Adrenal gland (tissue), 12 donors: Measurements from ENCODE around the gene EFCAB11. TPM values are rescaled to one million over a fixed set of nuclear protein-coding genes. Genes with fewer than 3 reads are reported as not detected.

ENCODE experiments used
- DNase-seq, 7 donors: peaks; one replicate each; pipeline ENCODE4 v3.0.0-alpha.2; 2019 to 2020
- H3K27ac ChIP-seq, 5 donors: fragments of 200-600 bp; sonication (generic) in 4 of 5; 1 replicate in 3 of 5; 2 replicates in 2 of 5; pipeline versions ENCODE4 v1.5.1 to v1.8.0; 2016 to 2020; ENCODE audit warnings: mild to moderate bottlenecking in 1 of 5
- H3K27me3 ChIP-seq: fragments of 200-600 bp; 2 replicates; pipeline ENCODE4 v1.8.0; 2021
- H3K36me3 ChIP-seq, 2 donors: fragments of 200-600 bp; replicated peaks in 1 of 2; 1 replicate in 1 of 2; 2 replicates in 1 of 2; pipeline versions ENCODE4 v1.5.1 to v1.8.0; 2018 to 2022
- H3K4me1 ChIP-seq, 2 donors: fragments of 200-600 bp; replicated peaks in 1 of 2; 1 replicate in 1 of 2; 2 replicates in 1 of 2; pipeline versions ENCODE4 v1.5.1 to v1.8.0; 2018 to 2021
- H3K4me3 ChIP-seq, 4 donors: fragments of 200-600 bp; sonication (generic) in 3 of 4; one replicate each; pipeline ENCODE4 v1.5.1; 2016 to 2018
- H3K9me3 ChIP-seq, 3 donors: fragments of 200-600 bp; sonication (generic) in 1 of 3; replicated peaks in 1 of 3; 1 replicate in 2 of 3; 2 replicates in 1 of 3; pipeline versions ENCODE4 v1.5.1 to v1.8.0; 2016 to 2021
- POLR2A ChIP-seq, 2 donors: fragments of 450-650 bp; IDR thresholded peaks; one replicate each; pipeline ENCODE4 v1.6.1; 2017; ENCODE audit warnings: antibody characterized with exemption in 2 of 2, mild to moderate bottlenecking in 2 of 2, moderate library complexity in 1 of 2
- WGBS, 4 donors: extraction: QIAGEN DNeasy Blood & Tissue Kit in 2 of 4; methylation state at CpG; one replicate each; pipeline versions ENCODE4 v1.1.5 to v1.1.7; 2013 to 2017; 5-methylcytosine and 5-hydroxymethylcytosine counted together
- intact Hi-C, 2 donors: fragments of 100-400 bp; cut with DNase I; formaldehyde crosslinking; loops; one replicate each; pipeline versions ENCODE4 v1.14.1 to v1.15.0; 2022 to 2023
- polyA plus RNA-seq, 3 donors: library from polyadenylated mRNA; stranded (reverse); fragments of 200-250 nt in 2 of 3; fragments of 350-450 nt in 1 of 3; fragmentation: Illumina TruSeq in 1 of 3; extraction: RNeasy Lipid Tissue Mini Kit (QIAGEN cat#74804) in 1 of 3; gene quantifications; one replicate each; pipeline ENCODE4 v1.2.3, GENCODE V29; 2013 to 2014
- total RNA-seq, 9 donors: library from RNA; depleted of rRNA in 4 of 9; stranded (reverse); fragments of >200 nt in 4 of 9; fragments of 120-200 nt in 1 of 9; fragmentation: NEBNext Ultra II Directional in 1 of 9; extraction: Animal tissue kit (Norgen Biotek cat#: 25700) in 1 of 9; gene quantifications; one replicate each; pipeline versions ENCODE4 v1.1.0 to v1.2.4, GENCODE V29; 2013 to 2023
- TF ChIP-seq, protein P1 (sequence below), 6 experiments: fragments of 450-650 bp in 4 of 6; fragments of 200-600 bp in 2 of 6; sonication (generic) in 1 of 6; IDR thresholded peaks; 1 replicate in 5 of 6; 2 replicates in 1 of 6; pipeline versions ENCODE4 v1.5.1 to v1.8.0; 2016 to 2021; ENCODE audit warnings: antibody characterized with exemption in 6 of 6, mild to moderate bottlenecking in 2 of 6, moderate library complexity in 1 of 6
- donor health status: healthy with polysubstance abuse.
- donor health status: Bipolar disorder and iron deficiency.
- donor health status: DM: yes; HTN: yes; CAD: no.
- donor health status: DM: no; HTN: no; CAD: no.
- donor health status: DM: no; HTN: no; CAD: no.
- donor health status: DM: yes; HTN: yes; CAD: no.

EFCAB11 gene
- total and polyA plus RNA-seq, 12 donors = 4.0 to 16.9 (median 8.4) TPM

DNA sequence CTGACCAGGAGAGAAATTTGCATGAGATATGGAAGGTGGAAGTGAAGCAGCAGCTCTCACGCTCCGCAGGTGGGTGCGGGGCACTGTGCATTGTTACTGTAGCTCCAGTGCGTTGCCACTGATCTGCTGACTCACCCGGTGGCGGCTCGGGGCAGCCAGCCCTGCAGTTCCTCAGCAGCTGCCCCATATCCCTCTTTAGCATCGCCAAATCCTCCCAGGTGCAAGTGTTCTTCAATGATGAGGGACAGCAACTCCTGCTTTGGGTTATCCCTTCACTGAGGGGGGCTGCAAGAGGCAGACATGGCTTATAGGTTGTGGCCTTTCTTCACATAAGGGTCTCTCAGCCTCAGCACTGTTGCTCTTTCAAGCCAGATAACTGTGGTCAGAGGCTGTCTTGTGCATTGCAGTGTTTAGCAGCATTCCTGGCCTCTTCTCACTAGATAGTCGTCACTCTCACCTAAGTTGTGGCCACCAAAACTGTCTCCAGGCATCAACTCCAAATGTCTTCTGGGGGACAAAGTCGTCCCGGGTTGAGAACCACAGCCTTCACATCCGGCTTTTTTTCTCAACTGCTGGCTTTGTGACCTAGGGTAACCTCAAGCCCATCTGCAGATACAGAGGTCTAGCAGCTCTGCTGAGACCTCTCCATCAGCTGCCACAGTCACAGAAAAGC is 180.8 kb downstream of the EFCAB11 start:
- Histone ChIP-seq H3K4me3 (no peak overlapping the region), H3K4me1 (no peaks in the 10 kb centered on the region), H3K27me3 (no peaks in the 10 kb centered on the region), H3K9me3 (no peaks in the 10 kb centered on the region), H3K36me3 (no peaks in the 10 kb centered on the region), H3K27ac (no peak overlapping the region)
- peak in 5 of 7 donors; percentile 30 to 61 (median 47) for DNase-seq
- no peak for TF ChIP-seq POLR2A (IDR thresholded peaks at IDR 0.05)
- TF ChIP-seq, protein P1, sequence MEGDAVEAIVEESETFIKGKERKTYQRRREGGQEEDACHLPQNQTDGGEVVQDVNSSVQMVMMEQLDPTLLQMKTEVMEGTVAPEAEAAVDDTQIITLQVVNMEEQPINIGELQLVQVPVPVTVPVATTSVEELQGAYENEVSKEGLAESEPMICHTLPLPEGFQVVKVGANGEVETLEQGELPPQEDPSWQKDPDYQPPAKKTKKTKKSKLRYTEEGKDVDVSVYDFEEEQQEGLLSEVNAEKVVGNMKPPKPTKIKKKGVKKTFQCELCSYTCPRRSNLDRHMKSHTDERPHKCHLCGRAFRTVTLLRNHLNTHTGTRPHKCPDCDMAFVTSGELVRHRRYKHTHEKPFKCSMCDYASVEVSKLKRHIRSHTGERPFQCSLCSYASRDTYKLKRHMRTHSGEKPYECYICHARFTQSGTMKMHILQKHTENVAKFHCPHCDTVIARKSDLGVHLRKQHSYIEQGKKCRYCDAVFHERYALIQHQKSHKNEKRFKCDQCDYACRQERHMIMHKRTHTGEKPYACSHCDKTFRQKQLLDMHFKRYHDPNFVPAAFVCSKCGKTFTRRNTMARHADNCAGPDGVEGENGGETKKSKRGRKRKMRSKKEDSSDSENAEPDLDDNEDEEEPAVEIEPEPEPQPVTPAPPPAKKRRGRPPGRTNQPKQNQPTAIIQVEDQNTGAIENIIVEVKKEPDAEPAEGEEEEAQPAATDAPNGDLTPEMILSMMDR (IDR thresholded peaks at IDR 0.05) = no peak
- intact Hi-C loops = loop anchor here in 1 of 2 donors (10.0 kb wide), 1 partner anchor 749 kb away; no protein-coding TSS in a partner anchor
- whole genome bisulfite sequencing, 4 donors = 44 to 66% (median 47%) methylated on average over 9 to 12 of the region's 12 CpGs

DNA sequence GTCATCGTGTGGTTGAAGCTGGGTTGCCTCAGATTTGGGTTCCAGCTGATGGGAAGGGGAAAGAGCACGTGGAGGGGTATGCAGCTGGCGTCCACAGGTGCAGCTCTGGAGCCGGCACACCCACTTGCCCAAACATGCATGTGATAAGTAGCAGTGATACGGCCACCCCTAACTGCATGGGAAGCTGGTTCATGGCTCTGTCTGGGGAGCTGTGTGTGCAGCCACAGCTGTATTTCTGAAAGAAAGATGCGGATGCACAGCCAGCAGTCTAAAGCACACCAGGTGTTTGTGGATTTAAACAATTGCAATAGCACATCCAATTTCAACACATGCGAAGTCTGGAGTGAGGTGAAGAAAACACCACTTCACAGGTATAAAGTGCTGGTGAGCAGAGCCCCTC is 181.4 kb downstream of the EFCAB11 start:
- Histone ChIP-seq H3K9me3 (no peaks in the 10 kb centered on the region), H3K27ac (no peak overlapping the region), H3K27me3 (no peaks in the 10 kb centered on the region), H3K4me3 (no peak overlapping the region), H3K4me1 (no peaks in the 10 kb centered on the region), H3K36me3 (no peaks in the 10 kb centered on the region)
- 76 to 83% (median 80%) methylated on average over 7 of the region's 7 CpGs for WGBS, 4 donors
- TF ChIP-seq, protein P1 (IDR thresholded peaks at IDR 0.05) = no peak
- no peak for TF ChIP-seq POLR2A (IDR thresholded peaks at IDR 0.05)
- intact Hi-C loops = loop anchor here in 1 of 2 donors (10.0 kb wide), 1 partner anchor 748 kb away; no protein-coding TSS in a partner anchor
- no peak for DNase-seq

DNA sequence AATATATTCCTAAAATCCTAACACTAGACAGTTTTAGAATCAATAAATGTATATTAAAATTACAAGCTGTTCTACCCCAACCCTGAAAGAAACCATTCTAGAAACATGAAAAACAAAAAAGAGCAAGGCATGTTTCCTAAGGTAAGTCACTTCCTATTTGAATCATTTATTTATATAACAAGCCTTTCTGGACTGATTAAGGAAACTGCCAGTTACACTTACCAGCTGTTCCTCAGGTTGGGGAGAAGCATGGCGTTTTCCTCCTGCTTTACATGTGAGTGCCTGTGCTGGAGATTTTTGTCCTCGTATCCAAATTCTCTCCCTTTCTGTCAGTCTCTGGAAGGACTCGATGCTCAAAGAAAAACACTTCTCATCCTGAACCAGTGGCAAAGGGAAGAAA is 183.3 kb downstream of the EFCAB11 start:
- no peaks in the 10 kb centered on the region for H3K36me3 ChIP-seq
- H3K27me3 ChIP-seq = no peaks in the 10 kb centered on the region
- no peaks in the 10 kb centered on the region for H3K4me1 ChIP-seq
- no peaks in the 10 kb centered on the region for H3K9me3 ChIP-seq
- intact Hi-C loops = loop anchor here in 1 of 2 donors (10.0 kb wide), 1 partner anchor 746 kb away; no protein-coding TSS in a partner anchor
- TF ChIP-seq POLR2A (IDR thresholded peaks at IDR 0.05) = no peak
- TF ChIP-seq, protein P1 (IDR thresholded peaks at IDR 0.05) = no peak
- no peak overlapping the region for H3K27ac ChIP-seq
- DNase-seq = no peak
- 46 to 59% (median 54%) methylated on average over 3 of the region's 3 CpGs for WGBS, 4 donors
- H3K4me3 ChIP-seq = no peak overlapping the region

DNA sequence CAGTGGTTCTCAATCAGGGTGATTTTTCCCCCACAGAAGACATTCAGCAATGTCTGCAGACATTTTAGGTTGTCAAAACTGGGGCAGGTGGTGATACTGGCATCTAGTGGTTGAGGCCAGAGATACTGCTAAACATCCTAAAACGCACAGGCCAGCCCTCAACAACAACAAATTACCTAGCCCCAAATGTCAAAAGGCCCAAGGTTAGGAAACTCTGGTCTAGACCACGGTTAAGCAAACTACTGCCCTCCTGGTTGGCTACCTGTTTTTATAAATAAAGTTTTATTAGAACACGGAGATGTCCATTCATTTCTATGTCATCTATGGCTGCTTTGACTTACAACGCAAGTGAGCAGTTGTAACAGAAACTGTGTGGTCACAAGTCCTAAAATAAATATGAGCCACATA is 186.7 kb downstream of the EFCAB11 start:
- intact Hi-C loops = loop anchor here in 1 of 2 donors (5.0 to 10.0 kb wide), 2 partner anchors 343 to 731 kb away; no protein-coding TSS in a partner anchor
- TF ChIP-seq, protein P1 (IDR thresholded peaks at IDR 0.05) = peak; percentile 38 to 73 (median 66)
- TF ChIP-seq POLR2A (IDR thresholded peaks at IDR 0.05) = no peak
- no peak overlapping the region for H3K27ac ChIP-seq
- no peaks in the 10 kb centered on the region for H3K36me3 ChIP-seq
- no peaks in the 10 kb centered on the region for H3K27me3 ChIP-seq
- DNase-seq = peak; percentile 35 to 63 (median 47)
- no peak overlapping the region for H3K4me3 ChIP-seq
- no peaks in the 10 kb centered on the region for H3K9me3 ChIP-seq
- WGBS, 4 donors = 26 to 35% (median 31%) methylated on average over 4 of the region's 4 CpGs
- no peaks in the 10 kb centered on the region for H3K4me1 ChIP-seq
